Skin of body (tissue), 2 donors: ENCODE results near the gene GNLY. TPM values are rescaled to one million over a fixed set of nuclear protein-coding genes. Genes with fewer than 3 reads are reported as not detected.
"Not testable (repeated sequence)": the region's sequence is repeated elsewhere in the genome, so short reads cannot be mapped to it uniquely, and the experiment has no call there.

Experiments
- DNase-seq: peaks from one replicate; lab custom pipeline; 2025; lab: John Stamatoyannopoulos, UW
- total RNA-seq: library from RNA; depleted of rRNA; stranded (reverse); fragments of >200 nt; gene quantifications from one replicate; pipeline ENCODE4 v1.2.3, GENCODE V29; 2014

Gene GNLY
- total RNA-seq = not detected

DNA sequence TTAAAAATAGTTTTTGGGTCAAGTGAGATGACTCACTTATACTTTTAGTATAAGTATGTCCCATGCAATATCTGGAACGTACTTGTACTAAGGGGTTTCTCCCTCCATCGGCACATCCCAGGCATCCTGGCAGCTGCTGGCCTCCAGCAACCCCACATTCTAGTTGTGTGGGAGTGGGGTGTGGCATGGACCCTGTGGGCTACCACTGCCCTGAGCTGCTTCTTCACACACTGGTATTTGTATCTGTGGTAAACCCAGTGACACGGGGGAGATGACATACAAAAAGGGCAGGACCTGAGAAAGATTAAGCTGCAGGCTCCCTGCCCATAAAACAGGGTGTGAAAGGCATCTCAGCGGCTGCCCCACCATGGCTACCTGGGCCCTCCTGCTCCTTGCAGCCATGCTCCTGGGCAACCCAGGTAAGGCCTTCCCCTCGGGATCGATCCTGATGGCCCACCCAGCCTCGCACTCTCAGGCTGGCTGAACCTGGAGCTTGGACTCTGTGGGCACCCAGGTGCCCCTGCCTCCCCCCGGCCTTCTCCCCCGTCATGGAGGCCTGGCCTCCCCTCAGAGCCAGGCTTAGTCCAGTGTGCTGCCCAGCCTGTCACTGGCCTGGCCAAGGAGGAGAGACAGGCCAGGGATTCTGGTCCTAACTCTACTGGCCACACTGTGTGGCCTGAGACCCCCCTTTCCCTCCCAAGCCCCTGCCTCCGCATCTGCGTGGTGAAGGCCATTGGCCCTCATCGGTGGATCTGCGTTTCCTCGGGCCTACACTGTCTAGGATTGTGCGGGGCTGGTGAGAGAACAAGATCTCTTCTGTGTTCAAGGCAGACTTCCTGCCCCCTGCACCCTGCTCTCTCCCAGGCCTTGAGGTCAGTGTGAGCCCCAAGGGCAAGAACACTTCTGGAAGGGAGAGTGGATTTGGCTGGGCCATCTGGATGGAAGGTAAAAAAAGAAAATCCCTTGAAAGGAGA is at the start of gene GNLY:
TSS of gene GNLY (plus strand) at position 307 of the 974 bp plus-strand sequence. CDS start at position 368, 61 bp downstream.
- DNase-seq = no peak

DNA sequence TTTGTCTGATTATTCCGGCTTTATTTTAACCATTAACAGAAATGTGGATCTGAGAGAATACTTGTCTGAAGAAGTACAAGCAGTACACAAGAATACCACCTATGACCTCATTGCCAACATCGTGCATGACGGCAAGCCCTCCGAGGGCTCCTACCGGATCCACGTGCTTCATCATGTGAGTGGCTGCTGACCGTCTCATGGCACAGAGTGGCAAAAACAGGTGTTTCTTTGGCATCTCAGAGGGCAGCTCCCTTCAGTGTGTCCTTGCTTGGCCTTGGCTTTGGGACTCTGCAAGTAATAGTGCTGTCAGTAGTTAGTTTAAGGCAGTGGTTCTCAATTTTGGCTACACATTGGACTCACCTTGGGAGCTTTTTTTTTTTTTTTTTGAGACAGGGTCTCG is 49.2 kb upstream of the GNLY start:
- no peak for DNase-seq

DNA sequence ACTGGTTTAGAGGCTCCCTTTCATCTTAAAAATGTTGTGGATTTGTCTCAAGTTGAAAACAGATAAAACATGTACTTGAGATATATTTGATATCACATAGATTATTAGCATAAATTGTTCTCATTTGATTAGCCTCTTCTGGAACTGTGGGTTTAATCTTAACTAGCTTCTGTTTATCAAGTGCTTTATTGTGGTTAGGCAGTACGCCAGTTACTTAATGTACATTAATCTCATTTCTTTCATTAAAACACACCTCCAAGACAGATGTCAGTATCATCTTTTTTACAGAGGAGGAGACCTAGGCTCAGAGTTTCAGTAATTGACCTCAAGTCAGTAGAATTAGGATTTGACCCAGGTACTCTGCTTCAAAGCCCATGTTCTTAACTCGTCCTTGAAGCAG is 48.0 kb upstream of the GNLY start:
- DNase-seq = no peak

DNA sequence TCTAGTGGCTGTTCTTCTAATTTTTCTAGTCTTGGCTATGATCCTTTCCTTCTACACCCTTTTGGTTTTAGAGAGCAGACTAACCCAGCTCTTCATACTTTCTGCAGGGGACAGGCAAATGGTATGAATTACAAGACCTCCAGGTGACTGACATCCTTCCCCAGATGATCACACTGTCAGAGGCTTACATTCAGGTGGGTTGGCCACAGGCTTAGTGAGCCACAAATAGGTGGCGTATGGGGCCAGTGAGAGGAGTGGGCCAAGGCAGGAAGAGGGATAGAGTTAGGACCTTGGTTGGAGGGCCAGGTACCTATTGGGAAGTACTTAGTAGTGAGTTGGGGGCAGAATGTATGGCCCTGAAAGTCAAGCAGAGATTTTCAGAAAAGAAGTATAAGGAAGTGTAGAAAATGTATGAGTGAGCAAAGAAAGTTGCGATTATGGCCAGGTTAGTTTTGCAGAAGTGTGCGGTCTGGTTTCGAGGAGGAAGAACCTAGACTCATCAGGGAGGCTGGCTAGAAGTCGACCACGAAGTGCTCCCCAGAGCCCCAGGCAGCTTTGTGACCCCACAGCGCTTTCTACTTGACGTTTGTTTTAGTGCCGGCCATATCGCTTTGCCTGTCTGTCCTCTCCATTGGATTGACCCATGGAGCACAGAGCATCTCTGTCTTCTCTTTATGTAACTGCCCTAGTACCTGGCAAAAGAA is 46.2 kb upstream of the GNLY start:
- no peak for DNase-seq

DNA sequence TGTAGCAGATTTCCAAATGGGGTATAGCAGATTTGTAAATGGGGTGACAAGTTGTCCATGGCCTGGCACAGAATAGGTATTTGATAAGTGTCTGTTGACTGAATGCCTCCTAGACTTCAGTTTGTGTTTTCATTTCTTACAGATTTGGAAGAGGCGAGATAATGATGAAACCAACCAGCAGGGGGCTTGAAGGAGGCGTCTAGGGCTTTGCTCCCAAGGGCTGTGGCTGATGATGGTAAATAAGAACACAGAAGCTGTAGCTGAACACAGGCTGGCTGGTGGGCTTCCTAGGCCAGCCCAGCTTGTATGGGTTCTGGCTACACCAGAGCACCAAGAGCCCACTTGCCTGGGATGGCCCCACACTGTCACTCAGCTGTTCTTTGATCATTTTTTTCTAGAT is 45.5 kb upstream of the GNLY start:
- no peak for DNase-seq

DNA sequence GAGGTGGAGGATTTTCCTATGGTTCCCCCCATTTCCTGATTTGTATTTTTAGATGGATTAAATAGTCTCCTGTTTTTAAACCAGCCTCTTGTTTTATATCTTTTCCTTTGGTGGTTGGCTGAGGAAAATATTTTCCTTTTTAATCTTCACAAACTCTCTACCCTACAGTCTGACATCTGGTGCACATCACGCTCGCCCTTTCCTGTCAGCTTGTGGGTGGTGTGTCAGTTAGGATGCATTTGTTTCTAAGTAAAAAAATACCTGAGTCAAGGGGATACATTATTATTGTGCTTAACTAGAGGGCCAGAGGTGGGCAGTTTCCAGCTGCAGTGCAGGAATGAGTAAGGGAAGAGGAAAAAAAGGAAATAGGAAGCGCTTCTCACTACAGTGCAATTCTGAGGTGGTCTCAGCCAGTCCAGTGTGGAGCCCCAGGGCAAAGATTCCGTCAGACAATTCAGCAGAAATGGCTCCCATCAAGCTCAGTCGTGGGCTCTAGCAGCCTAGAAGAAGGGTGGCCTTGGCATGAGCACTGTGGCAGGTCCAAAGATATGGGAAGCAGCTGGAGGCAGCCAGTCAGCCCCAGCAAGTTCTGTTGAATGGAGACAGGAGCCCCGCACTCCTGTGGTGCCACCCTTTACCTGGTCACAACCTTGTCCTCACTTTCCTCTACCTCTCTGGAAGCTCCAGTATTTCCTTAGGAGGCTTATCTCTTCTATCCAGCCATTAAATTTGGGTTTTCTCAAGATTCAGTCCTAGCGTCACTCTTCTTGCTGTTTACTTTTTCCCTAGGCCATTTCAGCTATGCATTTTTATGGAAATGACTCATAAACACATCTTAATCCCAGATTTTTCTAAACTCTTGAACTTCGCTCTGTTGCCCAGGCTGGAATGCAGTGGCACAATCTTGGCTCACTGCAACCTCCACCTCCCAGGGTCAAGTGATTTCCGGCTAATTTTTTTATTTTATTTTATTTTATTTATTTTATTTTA is 44.7 kb upstream of the GNLY start:
- DNase-seq = no peak

DNA sequence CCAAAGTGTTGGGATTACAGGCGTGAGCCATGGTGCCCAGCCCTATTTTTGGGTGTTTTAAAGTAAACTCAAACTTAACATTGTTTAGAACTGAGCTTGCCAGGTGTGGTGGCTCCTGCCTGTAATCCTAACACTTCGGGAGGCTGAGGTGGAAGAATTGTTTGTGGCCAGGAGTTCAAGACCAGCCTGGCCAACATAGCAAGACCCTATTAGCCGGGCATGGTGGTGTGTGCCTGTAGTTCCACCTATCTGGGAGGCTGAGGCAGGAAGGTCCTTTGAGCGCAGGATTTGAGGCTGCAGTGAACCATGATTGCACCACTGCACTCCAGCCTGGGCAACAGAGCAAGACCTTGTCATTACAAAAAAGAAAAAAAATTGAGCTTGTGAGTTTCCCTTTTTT is 43.7 kb upstream of the GNLY start:
- no peak for DNase-seq

DNA sequence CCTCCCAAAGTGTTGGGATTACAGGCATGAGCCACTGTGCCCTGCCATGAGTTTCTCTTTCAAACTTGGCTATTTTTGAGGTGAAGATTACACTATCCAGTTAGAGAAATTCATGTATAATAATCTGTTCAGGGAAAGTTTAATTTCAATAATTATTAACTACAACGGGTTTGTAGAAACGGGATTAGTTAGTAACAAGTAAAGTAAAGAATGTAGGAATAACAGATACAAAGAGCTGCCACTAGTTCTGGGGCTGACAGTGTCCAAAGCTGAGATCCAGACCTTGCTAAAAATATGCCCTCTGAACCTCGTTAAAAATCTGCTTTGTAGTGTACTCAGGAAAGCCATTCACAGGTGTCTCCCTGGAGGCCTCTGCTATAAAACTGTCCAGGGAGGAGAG is 43.1 kb upstream of the GNLY start:
- DNase-seq = no peak

DNA sequence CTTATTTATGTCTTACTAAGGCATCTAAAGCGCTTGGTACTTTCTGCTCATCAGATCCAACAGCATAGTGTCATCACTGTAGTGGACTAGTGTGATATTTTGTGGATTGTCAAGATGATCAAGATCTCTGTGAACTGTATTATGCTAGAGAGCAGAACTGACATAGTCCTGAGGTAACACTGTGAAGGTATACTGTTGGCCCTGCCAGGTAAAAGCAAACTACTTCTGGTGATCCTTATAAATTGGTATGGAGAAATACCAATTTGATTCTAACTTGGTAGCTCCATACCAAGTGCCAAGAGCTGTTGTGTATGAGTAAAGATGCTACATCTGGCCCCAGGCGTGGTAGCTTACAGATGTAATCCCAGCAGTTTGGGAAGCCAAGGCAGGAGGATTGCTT is 42.1 kb upstream of the GNLY start:
- no peak for DNase-seq

DNA sequence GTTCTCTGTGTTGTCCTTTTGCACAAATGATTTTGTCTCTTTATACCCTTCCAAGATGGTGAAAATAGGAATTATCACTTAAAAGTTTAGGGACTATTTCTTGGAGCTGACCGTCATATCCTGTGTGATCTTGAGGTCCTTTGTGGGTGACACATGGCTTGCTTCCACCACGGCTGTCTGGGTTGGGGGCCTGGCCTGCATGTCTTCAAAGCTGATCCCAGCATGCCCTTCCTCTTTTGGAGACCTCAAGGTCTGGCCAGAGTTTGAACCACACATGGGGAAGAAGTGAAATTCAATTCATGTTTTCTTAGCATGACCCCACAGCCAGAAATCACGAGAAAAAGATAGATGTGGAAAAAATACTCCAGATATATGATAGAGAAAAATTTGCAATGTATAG is 40.2 kb upstream of the GNLY start:
- no peak for DNase-seq

DNA sequence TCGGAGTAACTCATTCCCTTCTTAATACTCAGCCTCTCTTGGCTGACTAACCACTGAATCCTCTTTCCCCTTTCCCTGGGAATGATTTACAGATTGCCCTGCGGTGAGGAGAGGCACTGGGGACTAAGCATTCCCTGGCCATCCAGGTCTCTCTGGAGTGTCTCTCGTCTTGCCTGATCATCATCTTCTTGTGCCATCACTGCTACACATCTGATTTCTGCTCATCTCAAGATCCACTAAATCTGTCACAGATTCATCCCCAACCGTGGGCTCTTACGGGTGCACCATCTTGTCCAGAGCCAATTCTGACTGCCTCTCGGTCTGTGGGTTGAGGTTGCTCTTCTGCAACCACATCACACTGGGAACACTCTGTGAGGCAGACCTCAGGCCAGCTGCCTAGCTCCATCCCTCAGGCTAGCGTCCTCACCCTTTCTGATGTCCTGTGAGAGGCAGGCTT is 38.2 kb upstream of the GNLY start:
- no peak for DNase-seq

DNA sequence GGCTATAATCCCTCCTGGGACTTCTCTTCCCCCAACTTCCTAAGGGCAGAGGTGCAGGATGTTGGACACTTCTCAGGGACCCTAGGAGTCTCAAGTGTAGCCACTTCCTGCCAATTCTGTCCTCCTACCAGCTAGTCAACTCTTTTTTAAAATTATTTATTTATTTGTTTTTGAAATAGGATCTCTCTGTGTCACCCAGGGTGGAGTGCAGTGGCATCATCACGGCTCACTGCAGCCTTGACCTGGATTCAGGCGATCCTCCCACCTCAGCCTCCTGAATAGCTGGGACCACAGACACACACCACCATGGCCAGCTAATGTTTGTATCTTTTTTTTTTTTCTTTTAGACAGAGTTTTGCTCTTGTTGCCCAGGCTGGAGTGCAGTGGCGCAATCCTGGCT is 37.7 kb upstream of the GNLY start:
- no peak for DNase-seq

DNA sequence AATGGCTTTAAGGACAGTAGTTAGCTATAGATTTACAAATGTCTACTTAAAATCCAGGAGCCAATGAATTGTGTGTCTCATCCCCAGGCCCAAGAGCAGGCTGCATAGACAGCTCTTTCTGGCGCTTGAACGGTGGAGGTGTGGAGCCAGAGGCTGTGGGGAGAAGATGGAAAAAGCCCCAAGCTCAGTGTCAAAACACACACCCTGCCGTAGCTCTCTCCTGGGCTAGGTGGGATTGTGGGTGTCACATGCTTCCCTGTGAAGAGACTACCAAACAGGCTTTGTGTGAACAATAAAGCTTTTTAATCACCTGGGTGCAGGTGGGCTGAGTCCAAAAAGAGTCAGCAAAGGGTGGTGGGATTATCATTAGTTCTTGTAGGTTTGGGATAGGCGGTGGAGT is 36.8 kb upstream of the GNLY start:
- not testable (repeated sequence) for DNase-seq

DNA sequence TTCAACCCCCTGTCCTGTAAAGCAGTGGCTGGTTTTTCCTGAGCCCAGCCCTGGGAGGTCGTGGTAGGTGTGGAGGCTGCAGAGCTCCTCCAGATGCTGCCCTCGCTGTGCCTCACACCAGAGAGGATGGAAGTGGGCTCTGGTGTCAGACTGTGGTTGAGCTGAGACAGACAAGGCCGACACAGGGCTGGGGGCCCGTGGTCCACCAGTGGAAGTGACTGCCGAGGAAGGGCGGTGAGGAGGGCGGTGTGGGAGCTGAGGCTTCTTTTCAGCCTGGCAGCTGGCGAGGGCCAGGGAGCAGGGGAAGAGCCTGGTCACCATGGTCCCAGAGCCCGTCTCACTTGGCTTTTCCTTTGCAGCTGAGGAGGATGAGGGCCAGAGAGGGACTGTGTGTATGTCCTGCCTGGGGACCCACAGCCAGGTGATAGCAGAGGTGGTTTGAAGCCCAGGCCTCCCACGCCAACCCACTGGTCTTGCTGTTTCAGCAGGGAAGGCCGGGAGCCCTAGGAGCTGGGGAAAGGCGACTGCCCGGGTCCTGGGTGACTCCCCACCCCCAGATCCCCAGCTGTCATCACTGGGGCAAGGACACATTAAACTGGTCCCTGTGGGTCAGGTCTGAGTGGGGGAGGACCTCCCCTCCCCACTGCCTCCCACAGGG is 34.7 kb upstream of the GNLY start:
- DNase-seq = no peak

DNA sequence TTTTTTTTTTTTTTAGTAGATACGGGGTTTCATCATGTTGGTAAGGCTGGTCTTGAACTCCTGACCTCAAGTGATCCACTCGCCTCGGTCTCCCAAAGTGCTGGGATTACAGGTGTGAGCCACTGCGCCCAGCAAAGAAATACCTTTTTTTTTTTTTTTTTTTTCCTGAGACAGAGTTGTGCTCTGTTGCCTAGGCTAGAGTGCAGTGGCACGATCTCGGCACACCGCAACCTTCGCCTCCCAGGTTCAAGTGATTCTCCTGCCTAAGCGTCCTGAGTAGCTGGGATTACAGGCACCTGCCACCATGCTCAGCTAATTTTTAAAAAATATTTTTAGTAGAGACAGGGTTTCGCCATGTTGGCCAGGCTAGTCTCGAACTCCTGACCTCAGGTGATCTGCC is 33.9 kb upstream of the GNLY start:
- not testable (repeated sequence) for DNase-seq

DNA sequence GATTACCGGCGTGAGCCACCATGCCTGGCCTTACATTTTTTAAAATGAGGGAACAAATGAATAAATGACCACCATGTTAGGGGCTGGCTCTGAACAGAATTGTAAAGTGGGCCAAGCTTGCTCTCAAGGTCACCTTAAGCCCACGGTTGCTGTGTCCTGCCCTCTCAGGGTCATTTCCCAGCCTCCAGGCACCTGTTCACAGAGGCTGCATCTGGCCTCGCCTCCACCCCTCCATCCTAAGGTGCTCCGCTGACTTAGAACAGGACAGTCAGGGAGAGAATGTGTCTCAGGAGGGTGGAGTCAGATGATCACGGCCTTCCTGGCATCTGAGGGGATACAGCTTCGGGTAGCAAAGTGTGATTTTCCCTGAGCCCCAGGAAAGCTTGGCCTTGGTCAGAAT is 33.4 kb upstream of the GNLY start:
- DNase-seq = no peak

DNA sequence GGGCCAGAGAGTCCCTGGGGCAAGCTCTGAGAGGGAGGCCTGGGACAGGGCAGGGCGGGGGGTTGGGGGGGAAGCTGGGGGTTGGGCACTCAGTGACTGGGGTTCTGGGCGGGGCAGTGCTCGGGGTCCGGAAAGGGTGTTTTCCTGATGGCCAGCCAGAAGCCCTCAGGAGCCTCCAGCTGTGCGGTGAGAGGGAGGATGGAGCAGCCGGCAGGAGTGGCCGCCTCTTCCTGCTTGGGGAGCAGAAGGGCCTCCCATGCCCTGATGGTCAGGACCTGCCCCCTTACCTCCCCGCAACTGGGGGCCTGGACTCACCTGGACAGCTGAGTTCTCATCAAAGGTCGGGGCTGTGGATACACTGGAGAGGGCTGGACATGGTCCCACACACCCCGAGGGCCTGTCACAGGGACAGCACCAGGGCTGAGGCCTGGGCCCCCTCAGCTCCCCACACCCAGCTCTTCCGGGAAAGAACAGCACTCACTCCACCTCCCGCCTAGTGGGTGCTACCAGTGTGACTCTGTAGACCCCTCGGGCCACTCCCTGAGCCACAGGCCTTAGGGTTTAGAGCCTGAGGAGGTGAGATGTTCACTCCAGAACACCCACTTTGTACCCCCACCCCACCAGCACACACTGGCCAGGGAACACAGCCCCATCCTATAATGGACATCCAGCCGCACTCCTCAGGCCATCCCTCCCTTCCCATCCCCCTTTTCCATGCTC is 32.9 kb upstream of the GNLY start:
- no peak for DNase-seq

DNA sequence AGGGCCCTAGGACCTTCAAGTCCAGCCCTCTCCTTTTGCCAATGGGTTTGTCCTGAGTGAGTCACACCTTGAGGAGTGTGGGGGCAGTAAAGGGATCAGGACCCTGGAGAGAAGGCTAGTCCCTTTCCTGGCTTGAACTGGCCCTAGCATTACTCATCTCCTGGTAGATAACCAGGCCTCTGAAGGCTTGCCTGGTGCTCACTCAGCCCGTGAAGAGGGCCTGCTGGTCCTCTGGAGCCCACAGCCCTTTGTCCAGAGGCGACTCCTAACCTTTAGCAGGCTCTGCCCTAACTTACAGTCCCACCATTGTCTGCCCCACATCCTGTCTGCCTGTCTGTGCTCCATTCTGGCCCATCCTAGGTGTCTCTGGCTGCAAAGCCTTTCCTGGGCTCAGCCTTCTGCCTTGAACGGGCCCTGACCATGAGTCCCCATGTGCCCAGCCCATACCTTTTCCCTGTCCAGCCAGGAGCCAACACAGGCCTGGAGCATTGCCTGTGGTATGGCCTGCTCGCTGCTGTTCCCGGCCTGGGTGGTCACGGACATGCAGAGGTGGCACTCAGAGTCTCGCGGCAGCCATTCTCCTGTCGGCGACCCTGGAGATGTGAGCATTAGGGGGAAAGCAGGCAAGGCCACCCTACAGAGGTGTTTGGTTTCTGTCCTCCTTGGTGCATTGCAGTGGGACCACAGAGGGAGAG is 31.1 kb upstream of the GNLY start:
- DNase-seq = no peak
